AG09309 (cell line): ENCODE measurements around the gene ZBTB45.

Experiments
- DNase-seq: peaks from one replicate; pipeline ENCODE4 v3.0.0-alpha.2; 2010; ENCODE audit warnings: low read depth
- H3K4me3 ChIP-seq: 2 replicates; pipeline ENCODE4 v1.5.1; 2011; ENCODE audit warnings: mild to moderate bottlenecking, low read depth, low read length, moderate library complexity; ENCODE audit not compliant: control insufficient read depth
- TF ChIP-seq, protein P1 (sequence below): IDR thresholded peaks from 2 replicates; pipeline ENCODE4 v1.5.1; 2011; ENCODE audit warnings: mild to moderate bottlenecking, low read depth, low read length, inconsistent platforms; ENCODE audit not compliant: insufficient read depth, control insufficient read depth; ENCODE audit errors: missing control alignments

Gene ZBTB45

DNA sequence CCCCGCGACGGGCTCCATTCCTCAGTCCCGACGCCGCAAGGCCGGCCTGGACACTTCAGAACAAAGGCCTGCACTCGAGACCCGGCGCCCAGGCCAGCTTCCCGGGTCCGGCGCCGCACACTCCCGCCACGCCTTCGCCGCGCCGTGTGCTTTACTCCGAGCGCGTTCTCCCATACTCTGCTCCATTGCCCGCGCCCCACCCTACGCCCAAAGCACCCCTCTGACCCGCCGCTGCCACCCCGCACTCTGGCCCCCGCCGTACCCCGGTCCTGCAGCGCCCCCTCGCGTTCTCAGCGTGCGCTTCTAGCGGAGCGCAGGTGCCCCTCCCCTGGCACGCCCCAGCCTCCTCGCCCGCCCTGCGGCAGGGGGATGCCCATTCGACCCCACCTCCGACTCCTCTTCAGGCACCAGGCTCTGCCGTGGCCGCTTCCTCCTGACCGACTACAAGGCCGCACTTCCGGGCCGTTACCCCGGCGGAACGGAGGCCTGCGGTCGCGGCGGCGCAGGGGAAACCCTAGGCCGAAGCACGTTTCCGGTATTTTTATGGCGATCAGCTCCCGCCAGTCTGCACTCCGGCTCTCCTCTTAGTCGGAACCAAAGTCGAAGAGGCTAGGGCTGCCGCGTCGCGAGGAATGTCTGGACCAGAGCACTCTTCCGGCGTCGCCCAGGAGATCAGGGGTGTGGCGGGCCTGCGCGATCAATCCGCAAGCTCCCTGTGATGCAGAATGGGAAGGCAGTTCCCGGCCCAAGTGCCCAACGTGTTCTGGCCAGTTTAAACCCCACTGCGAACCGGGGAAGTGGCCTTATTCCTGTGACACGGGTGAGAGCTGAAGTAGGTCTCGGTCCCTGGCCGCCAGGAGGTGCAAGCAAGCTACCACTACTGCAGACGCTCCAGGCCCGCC is at the start of gene ZBTB45:
TSS of gene ZBTB45 (minus strand) at position 456 of the 902 bp plus-strand sequence. CDS start 2,137 bp downstream, outside the sequence.
- peak within 1 kb of the TSS; percentile 63 for H3K4me3 ChIP-seq
- TF ChIP-seq, protein P1, sequence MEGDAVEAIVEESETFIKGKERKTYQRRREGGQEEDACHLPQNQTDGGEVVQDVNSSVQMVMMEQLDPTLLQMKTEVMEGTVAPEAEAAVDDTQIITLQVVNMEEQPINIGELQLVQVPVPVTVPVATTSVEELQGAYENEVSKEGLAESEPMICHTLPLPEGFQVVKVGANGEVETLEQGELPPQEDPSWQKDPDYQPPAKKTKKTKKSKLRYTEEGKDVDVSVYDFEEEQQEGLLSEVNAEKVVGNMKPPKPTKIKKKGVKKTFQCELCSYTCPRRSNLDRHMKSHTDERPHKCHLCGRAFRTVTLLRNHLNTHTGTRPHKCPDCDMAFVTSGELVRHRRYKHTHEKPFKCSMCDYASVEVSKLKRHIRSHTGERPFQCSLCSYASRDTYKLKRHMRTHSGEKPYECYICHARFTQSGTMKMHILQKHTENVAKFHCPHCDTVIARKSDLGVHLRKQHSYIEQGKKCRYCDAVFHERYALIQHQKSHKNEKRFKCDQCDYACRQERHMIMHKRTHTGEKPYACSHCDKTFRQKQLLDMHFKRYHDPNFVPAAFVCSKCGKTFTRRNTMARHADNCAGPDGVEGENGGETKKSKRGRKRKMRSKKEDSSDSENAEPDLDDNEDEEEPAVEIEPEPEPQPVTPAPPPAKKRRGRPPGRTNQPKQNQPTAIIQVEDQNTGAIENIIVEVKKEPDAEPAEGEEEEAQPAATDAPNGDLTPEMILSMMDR, result peak; percentile 75
- DNase-seq, result peak; percentile 86

DNA sequence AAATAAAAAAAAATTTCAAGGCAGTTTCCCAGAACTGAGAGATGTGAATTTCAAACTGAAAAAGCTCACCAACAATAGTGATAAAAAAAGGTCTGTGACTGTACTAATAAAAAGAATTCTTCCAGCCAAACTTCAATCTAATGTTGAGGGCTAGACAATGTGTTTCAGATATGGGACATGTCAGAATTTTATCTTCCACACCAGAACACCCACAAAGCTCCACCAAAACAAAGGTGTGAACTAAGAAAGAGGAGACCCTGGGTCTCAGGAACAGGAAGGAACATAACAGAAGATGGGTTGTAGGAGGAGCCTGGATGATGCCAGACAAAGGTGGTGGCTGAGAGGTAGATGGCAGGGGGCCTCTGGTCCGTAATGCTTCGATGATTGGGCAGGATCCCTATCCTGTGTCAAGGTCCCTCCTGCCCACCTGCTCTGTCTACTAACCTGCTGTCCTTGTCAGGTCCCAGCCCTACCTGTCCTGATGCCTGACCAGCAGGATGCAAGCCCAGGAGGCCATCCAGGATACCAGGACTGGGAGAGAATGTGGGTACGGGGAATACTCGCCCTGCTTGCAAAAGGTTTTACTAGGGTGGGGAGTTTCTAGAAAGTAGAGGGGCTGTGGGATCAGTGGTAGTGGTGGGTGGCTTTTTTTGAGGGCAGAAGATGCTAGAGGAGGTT is 49.0 kb upstream of the ZBTB45 start:
- no peak for DNase-seq
- TF ChIP-seq, protein P1, result no peak
- no peak overlapping the region for H3K4me3 ChIP-seq

DNA sequence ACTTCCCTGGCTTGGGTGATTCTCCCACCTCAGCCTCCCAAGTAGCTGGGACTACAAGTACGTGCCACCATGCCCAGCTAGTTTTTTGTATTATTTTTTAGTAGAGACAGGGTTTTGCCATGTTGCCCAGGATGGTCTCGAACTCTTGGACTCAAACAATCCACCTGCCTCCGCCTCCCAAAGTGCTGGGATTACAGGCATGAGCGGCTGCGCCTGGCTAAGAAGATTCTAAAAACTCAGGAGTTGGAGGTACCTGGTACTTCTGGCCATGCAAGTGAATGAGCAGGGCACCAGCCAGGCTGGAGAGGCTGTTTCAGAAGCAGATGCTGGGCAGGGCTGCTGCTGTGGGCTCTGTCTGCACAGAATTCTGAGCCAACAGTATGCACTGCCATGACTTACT is 47.4 kb upstream of the ZBTB45 start:
- no peak for DNase-seq
- H3K4me3 ChIP-seq, result no peak overlapping the region
- TF ChIP-seq, protein P1, result no peak

DNA sequence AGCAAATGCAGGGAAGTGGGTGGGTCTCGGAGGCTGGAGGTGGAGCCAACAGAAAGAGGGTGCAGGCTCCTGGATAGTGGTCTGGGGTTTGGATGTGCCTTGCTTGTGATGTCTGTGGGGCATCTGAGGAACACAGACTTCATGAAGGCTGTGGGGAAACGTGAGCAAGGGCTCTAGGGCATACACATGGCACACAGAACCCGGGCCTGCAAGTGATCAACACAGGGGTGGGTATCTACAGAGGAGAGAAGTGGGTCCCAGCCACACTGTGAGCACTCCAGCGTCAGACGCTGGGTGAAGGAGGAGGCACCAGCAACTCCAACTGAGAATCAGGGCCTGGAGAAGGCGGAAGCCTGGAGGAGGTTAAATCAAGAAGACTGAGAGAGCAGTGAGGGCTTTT is 44.2 kb upstream of the ZBTB45 start:
- TF ChIP-seq, protein P1, result no peak
- no peak overlapping the region for H3K4me3 ChIP-seq
- no peak for DNase-seq

DNA sequence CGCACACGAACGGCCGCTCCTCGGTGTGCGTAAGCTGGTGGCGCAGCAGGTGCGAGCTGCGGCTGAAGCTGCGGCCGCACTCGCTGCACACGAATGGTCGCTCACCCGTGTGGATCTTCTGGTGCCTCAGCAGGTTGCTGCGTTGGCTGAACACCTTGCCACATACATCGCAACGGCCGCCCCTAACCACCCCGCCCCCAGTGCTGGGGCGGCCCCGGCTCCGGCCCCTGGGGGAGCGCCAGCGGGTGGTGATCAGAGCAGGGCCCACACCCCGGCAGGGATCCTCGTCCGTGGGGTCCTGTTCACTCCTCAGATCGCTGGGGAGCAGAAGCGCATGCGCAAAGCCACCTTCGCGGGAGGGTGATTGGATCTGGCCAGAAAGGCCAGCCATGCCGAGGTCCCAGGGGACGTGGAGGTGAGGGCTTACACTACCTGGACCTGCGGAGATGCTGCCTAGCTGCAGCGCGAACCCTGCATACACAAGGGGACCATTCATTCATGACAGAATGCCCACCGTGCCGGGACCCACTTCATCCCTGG is 43.5 kb upstream of the ZBTB45 start:
- H3K4me3 ChIP-seq, result peak overlapping the region; percentile 24

More for the DNA sequence above, 43.5 kb upstream of the ZBTB45 start:
- no peak for DNase-seq
- TF ChIP-seq, protein P1, result no peak
